Transverse colon (tissue), 4 donors: ENCODE data around the gene UBASH3B. TPM values are rescaled to one million over a fixed set of nuclear protein-coding genes. Genes with fewer than 3 reads are reported as not detected.
"Not testable (repeated sequence)": the region's sequence is repeated elsewhere in the genome, so short reads cannot be mapped to it uniquely, and the experiment has no call there.

Experiments used
- DNase-seq: peaks from one replicate; pipeline ENCODE4 v3.0.0-alpha.2; 2019
- H3K27ac ChIP-seq, 4 donors: fragments of 200-600 bp; sonication (generic); 2 replicates each; pipeline ENCODE4 v1.5.1; 2016 to 2018; ENCODE audit warnings: inconsistent platforms in 4 of 4
- H3K27me3 ChIP-seq: fragments of 200-600 bp; sonication (generic); 2 replicates; pipeline ENCODE4 v1.5.1; 2017; ENCODE audit warnings: inconsistent platforms
- H3K36me3 ChIP-seq, 4 donors: fragments of 200-600 bp; sonication (generic); 2 replicates each; pipeline ENCODE4 v1.5.1; 2017 to 2019; ENCODE audit warnings: inconsistent platforms in 4 of 4
- H3K4me1 ChIP-seq, 4 donors: fragments of 200-600 bp; sonication (generic); 2 replicates each; pipeline ENCODE4 v1.5.1; 2017 to 2020; ENCODE audit warnings: inconsistent platforms in 4 of 4
- H3K4me3 ChIP-seq, 4 donors: fragments of 200-600 bp; sonication (generic); 1 replicate in 1 of 4; 2 replicates in 3 of 4; pipeline versions ENCODE4 v1.5.1 to v1.6.1; 2017 to 2019; ENCODE audit warnings: inconsistent platforms in 4 of 4
- H3K9me3 ChIP-seq, 2 donors: fragments of 200-600 bp; sonication (generic); 2 replicates each; pipeline ENCODE4 v1.5.1; 2017 to 2019; ENCODE audit warnings: inconsistent platforms in 2 of 2
- CTCF ChIP-seq, 5 experiments: fragments of 200-600 bp in 3 of 5; fragments of 450-650 bp in 2 of 5; sonication (generic) in 3 of 5; IDR thresholded peaks; 1 replicate in 2 of 5; 2 replicates in 3 of 5; pipeline ENCODE4 v1.5.1; 2016 to 2017; ENCODE audit warnings: antibody characterized with exemption in 5 of 5, inconsistent platforms in 3 of 5, mild to moderate bottlenecking in 2 of 5, moderate library complexity in 1 of 5
- EP300 ChIP-seq: sonication (generic); formaldehyde crosslinking; IDR thresholded peaks from one replicate; pipeline ENCODE4 v1.6.1; 2017; ENCODE audit warnings: antibody characterized with exemption, low read depth
- POLR2A ChIP-seq: fragments of 450-650 bp; IDR thresholded peaks from one replicate; pipeline ENCODE4 v1.6.1; 2016; ENCODE audit warnings: antibody characterized with exemption, mild to moderate bottlenecking, moderate library complexity
- POLR2AphosphoS5 ChIP-seq, 3 donors: sonication (generic); formaldehyde crosslinking; IDR thresholded peaks; one replicate each; pipeline ENCODE4 v1.6.1; 2016; ENCODE audit warnings: antibody characterized with exemption in 3 of 3
- WGBS, 2 donors: methylation state at CpG; one replicate each; pipeline ENCODE4 v1.1.5; 2018; ENCODE audit warnings: low coverage in 1 of 2; 5-methylcytosine and 5-hydroxymethylcytosine counted together
- in situ Hi-C, 4 donors: fragments of 200-750 bp; cut with MboI; loops; one replicate each; pipeline versions ENCODE4 v1.15.0 to v1.15.1; 2017; ENCODE audit warnings: low sequenced_read_pairs in 3 of 4, low pct_ligation_motif_present in 1 of 4, low pct_unique_long_range_greater_than_20kb in 1 of 4
- intact Hi-C: fragments of 100-400 bp; cut with DNase I; formaldehyde crosslinking; loops from one replicate; pipeline ENCODE4 v1.15.1; 2023; ENCODE audit warnings: low total_unique reads
- total RNA-seq, 4 donors: library from RNA; depleted of rRNA; stranded (reverse); fragments of >200 nt; gene quantifications; one replicate each; pipeline ENCODE4 v1.1.0, GENCODE V29; 2016

Gene UBASH3B
- total RNA-seq, 4 donors from 2014 or later = 2.0 to 101 (median 17.0) TPM

- H3K36me3 ChIP-seq = no peaks in the 10 kb centered on the region
- 19 to 51% methylated on average over 8 to 21 of the region's 21 CpGs for whole genome bisulfite sequencing, 2 donors
- TF ChIP-seq EP300 = no peak
- peak; percentile 17 for TF ChIP-seq POLR2A
- H3K27ac ChIP-seq = peak overlapping the region; percentile 37 to 74 (median 56)
- peaks cover 0 to 16% (median 3%) of the 10 kb centered on the region in 4 donors for H3K4me1 ChIP-seq
- H3K27me3 ChIP-seq = no peaks in the 10 kb centered on the region
- peak overlapping the region in 1 of 4 donors; percentile 1 for H3K4me3 ChIP-seq
- DNase-seq = peak; percentile 26
- in situ Hi-C loops (no loop called here), intact Hi-C loops (no loop called here)
- no peaks in the 10 kb centered on the region for H3K9me3 ChIP-seq
These were observed 71.8 kb downstream of the UBASH3B start for GRCh38 chr11:122727101-122727929.

DNA sequence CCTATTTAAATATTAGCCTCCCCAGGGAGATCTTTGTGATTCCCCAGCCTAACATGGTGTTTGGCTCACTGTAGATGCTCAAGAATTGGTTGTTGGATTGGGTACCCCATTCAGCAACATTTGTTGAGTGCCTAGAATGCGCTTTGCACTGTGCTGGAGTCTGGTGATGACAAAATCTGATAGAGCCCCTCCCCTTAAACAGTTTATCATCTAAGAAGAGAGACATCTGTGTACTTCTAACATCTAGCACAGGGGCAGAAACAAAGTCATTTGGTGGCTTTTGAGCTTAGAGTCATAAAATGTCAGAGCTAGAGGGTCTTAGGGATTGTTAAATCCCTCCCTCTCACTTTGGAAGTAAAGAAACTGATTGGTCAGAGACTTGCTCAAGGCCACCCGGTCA, 73.0 kb downstream of the UBASH3B start:
- in situ Hi-C loops = no loop called here
- intact Hi-C loops = no loop called here
- 79 to 100% methylated on average over 1 to 2 of the region's 2 CpGs for WGBS, 2 donors

GRCh38 chr11:122729139-122729538, 73.6 kb downstream of the UBASH3B start:
- H3K36me3 ChIP-seq = no peaks in the 10 kb centered on the region
- no peak for DNase-seq
- no peaks in the 10 kb centered on the region for H3K27me3 ChIP-seq
- H3K4me3 ChIP-seq = no peak overlapping the region
- intact Hi-C loops (no loop called here), in situ Hi-C loops (no loop called here)
- no peaks in the 10 kb centered on the region for H3K9me3 ChIP-seq
- 94% methylated on average over 4 of the region's 4 CpGs; no CpG with 5 or more reads in 1 of the 2 donors for WGBS, 2 donors
- H3K4me1 ChIP-seq = peaks cover 0 to 24% (median 3%) of the 10 kb centered on the region in 4 donors
- no peak overlapping the region for H3K27ac ChIP-seq
- TF ChIP-seq CTCF (IDR thresholded peaks at IDR 0.05) (no peak), EP300 (no peak), POLR2AphosphoS5 (IDR thresholded peaks at IDR 0.05) (no peak), POLR2A (no peak)

More for the DNA sequence above, 73.0 kb downstream of the UBASH3B start:
- H3K4me1 ChIP-seq = peaks cover 0 to 21% (median 3%) of the 10 kb centered on the region in 4 donors
- no peaks in the 10 kb centered on the region for H3K9me3 ChIP-seq
- no peak overlapping the region for H3K4me3 ChIP-seq
- no peaks in the 10 kb centered on the region for H3K36me3 ChIP-seq
- no peaks in the 10 kb centered on the region for H3K27me3 ChIP-seq
- DNase-seq = no peak
- H3K27ac ChIP-seq = no peak overlapping the region
- no peak for TF ChIP-seq POLR2AphosphoS5 (IDR thresholded peaks at IDR 0.05)
- TF ChIP-seq CTCF (IDR thresholded peaks at IDR 0.05) = no peak
- no peak for TF ChIP-seq EP300
- TF ChIP-seq POLR2A = no peak

DNA sequence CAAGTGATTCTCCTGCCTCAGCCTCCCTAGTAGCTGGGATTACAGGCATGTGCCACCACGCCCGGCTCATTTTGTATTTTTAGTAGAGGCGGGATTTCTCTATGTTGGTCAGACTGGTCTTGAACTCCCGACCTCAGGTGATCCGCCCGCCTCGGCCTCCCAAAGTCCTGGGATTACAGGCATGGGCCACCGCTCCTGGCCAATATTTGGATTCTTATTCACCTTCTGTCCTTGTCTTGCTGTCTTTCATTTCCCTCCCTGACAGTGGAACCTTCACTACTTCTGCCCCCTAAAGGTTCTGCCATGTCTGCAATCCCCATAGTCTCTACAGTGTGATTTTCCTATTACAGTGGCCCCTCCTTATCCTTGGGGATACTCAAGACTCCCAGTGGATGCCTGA, 75.2 kb downstream of the UBASH3B start:
- in situ Hi-C loops, DNase-seq, H3K36me3 ChIP-seq, H3K27me3 ChIP-seq, H3K4me3 ChIP-seq, H3K27ac ChIP-seq, H3K9me3 ChIP-seq: not testable (repeated sequence)
- H3K4me1 ChIP-seq = peaks cover 0 to 33% (median 5%) of the 10 kb centered on the region in 4 donors
- intact Hi-C loops = loop anchor here (5.0 kb wide), 1 partner anchor 567 kb away; no protein-coding TSS in a partner anchor
- WGBS, 2 donors = 90 to 95% methylated on average over 2 to 8 of the region's 8 CpGs

GRCh38 chr11:122731500-122731913, 76.0 kb downstream of the UBASH3B start:
- WGBS, 2 donors = 73 to 83% methylated on average over 1 to 2 of the region's 2 CpGs
- H3K4me3 ChIP-seq = no peak overlapping the region
- in situ Hi-C loops (no loop called here), intact Hi-C loops (loop anchor here (5.0 kb wide), 1 partner anchor 566 kb away; no protein-coding TSS in a partner anchor)
- no peak overlapping the region for H3K27ac ChIP-seq
- no peaks in the 10 kb centered on the region for H3K36me3 ChIP-seq
- H3K4me1 ChIP-seq = peaks cover 0 to 31% (median 4%) of the 10 kb centered on the region in 4 donors
- DNase-seq = no peak
- H3K9me3 ChIP-seq = no peaks in the 10 kb centered on the region
- H3K27me3 ChIP-seq = no peaks in the 10 kb centered on the region
- TF ChIP-seq POLR2A (no peak), POLR2AphosphoS5 (IDR thresholded peaks at IDR 0.05) (no peak), CTCF (IDR thresholded peaks at IDR 0.05) (no peak), EP300 (no peak)
